A549 (cell line): ENCODE data around the gene DSCAM.

Source experiments
- BCL3 ChIP-seq: fragments of >200 bp; sonication (Bioruptor Twin); formaldehyde crosslinking; IDR thresholded peaks from 3 replicates; pipeline ENCODE4 v1.6.1; 2016
- BHLHE40 ChIP-seq: IDR thresholded peaks from 2 replicates; pipeline ENCODE4 v1.6.1; 2012; ENCODE audit warnings: low read depth, low read length, inconsistent platforms
- CTCF ChIP-seq: fragments of >200 bp; sonication (Bioruptor Twin); formaldehyde crosslinking; IDR thresholded peaks from 3 replicates; pipeline ENCODE4 v1.5.1; 2016
- EP300 ChIP-seq, 2 experiments: fragments of >200 bp; sonication (Bioruptor Twin); formaldehyde crosslinking; IDR thresholded peaks; 2 replicates in 1 of 2; 3 replicates in 1 of 2; pipeline ENCODE4 v1.6.1; 2016 to 2017
- JUNB ChIP-seq: fragments of >200 bp; sonication (Bioruptor Twin); formaldehyde crosslinking; IDR thresholded peaks from 2 replicates; pipeline ENCODE4 v1.6.1; 2016
- MAFK ChIP-seq: fragments of 450-650 bp; IDR thresholded peaks from 2 replicates; pipeline ENCODE4 v1.6.1; 2014; ENCODE audit not compliant: partially characterized antibody
- MAX ChIP-seq: IDR thresholded peaks from 2 replicates; pipeline ENCODE4 v1.6.1; 2012
- POLR2A ChIP-seq: IDR thresholded peaks from 2 replicates; pipeline ENCODE4 v1.6.1; 2012; ENCODE audit warnings: mild to moderate bottlenecking, low read length
- RNF2 ChIP-seq: fragments of 200-600 bp; sonication (generic); IDR thresholded peaks from 2 replicates; pipeline ENCODE4 v1.6.1; 2016; ENCODE audit warnings: low read depth, mild to moderate bottlenecking, antibody characterized with exemption, moderate library complexity, borderline replicate concordance
- TP53 ChIP-seq: fragments of 250-450 bp; sonication (Bioruptor Pico); IDR thresholded peaks from 2 replicates; pipeline ENCODE4 v1.5.0; 2021; ENCODE audit warnings: mild to moderate bottlenecking, moderate library complexity

GRCh38 chr21:40408561-40408960 is 438.4 kb downstream of the DSCAM start:
- no peak for TF ChIP-seq TP53 (CRISPR knock-in tag)
- no peak for TF ChIP-seq POLR2A
- TF ChIP-seq MAX = no peak
- no peak for TF ChIP-seq MAFK
- no peak for TF ChIP-seq BCL3
- no peak for TF ChIP-seq CTCF
- no peak for TF ChIP-seq JUNB
- TF ChIP-seq RNF2 = no peak
- no peak for TF ChIP-seq EP300 (IDR thresholded peaks at IDR 0.05)
- TF ChIP-seq BHLHE40 = no peak
